NB4 (cell line): ENCODE results near the gene NUDT9.

Source experiments
- DNase-seq: peaks from one replicate; pipeline ENCODE4 v3.0.0; 2010; ENCODE audit warnings: low read depth
- H3K4me3 ChIP-seq: one replicate; pipeline ENCODE4 v1.5.1; 2011; ENCODE audit warnings: mild to moderate bottlenecking, low read depth, low read length, moderate library complexity
- CTCF ChIP-seq: IDR thresholded peaks from one replicate; pipeline ENCODE4 v1.5.1; 2012; ENCODE audit warnings: low read depth, low read length
- MAX ChIP-seq: IDR thresholded peaks from 2 replicates; pipeline ENCODE4 v1.6.1; 2011; ENCODE audit warnings: low read depth, low read length
- MYC ChIP-seq: IDR thresholded peaks from 2 replicates; pipeline ENCODE4 v1.6.1; 2011; ENCODE audit warnings: low read depth, low read length
- POLR2A ChIP-seq: IDR thresholded peaks from 2 replicates; pipeline ENCODE4 v1.6.1; 2011; ENCODE audit warnings: mild to moderate bottlenecking; ENCODE audit not compliant: insufficient read length; ENCODE audit errors: extremely low read depth

NUDT9 gene

GRCh38 chr4:87451537-87451936 lies 29.2 kb downstream of the NUDT9 start:
- H3K4me3 ChIP-seq: no peak overlapping the region
- no peak for DNase-seq
- TF ChIP-seq CTCF: no peak
- no peak for TF ChIP-seq MYC

- H3K4me3 ChIP-seq: no peak overlapping the region
- no peak for DNase-seq
- TF ChIP-seq MAX (no peak), CTCF (no peak), MYC (no peak), POLR2A (no peak)
Measured at GRCh38 chr4:87458913-87459312, 36.5 kb downstream of the NUDT9 start.

GRCh38 chr4:87461281-87461700 lies 38.9 kb downstream of the NUDT9 start:
- no peak for DNase-seq
- H3K4me3 ChIP-seq: no peak overlapping the region
- TF ChIP-seq CTCF (no peak), POLR2A (no peak), MAX (no peak), MYC (no peak)

- no peak for TF ChIP-seq MAX
- no peak for TF ChIP-seq CTCF
- TF ChIP-seq MYC: no peak
- no peak for TF ChIP-seq POLR2A
- H3K4me3 ChIP-seq: no peak overlapping the region
- DNase-seq: no peak
Measured at GRCh38 chr4:87462102-87462501, 39.7 kb downstream of the NUDT9 start.

- H3K4me3 ChIP-seq: no peak overlapping the region
- no peak for TF ChIP-seq POLR2A
- TF ChIP-seq CTCF: peak; percentile 42
- no peak for TF ChIP-seq MYC
- DNase-seq: peak; percentile 65
Measured at GRCh38 chr4:87465739-87466366, 43.5 kb downstream of the NUDT9 start.

- no peak overlapping the region for H3K4me3 ChIP-seq
- TF ChIP-seq MAX: no peak
- no peak for DNase-seq
Measured at GRCh38 chr4:87469390-87469789, 47.0 kb downstream of the NUDT9 start.
